CD14-positive monocyte (primary cell): ENCODE results near the gene NRSN1. TPM values are rescaled to one million over a fixed set of nuclear protein-coding genes. Genes with fewer than 3 reads are reported as not detected.

Source experiments
- DNase-seq, 3 donors: peaks; one replicate each; pipeline ENCODE4 v3.0.0-alpha.2; 2011 to 2022
- H2AFZ ChIP-seq: 2 replicates; pipeline ENCODE4 v1.6.0; 2012; ENCODE audit warnings: mild to moderate bottlenecking, low read depth, low read length, inconsistent platforms; ENCODE audit not compliant: insufficient read depth, poor library complexity, severe bottlenecking
- H3K27ac ChIP-seq, 2 donors: 1 replicate in 1 of 2; 2 replicates in 1 of 2; pipeline ENCODE4 v1.5.1; 2012 to 2013; ENCODE audit warnings: low read length in 2 of 2, control low read depth in 1 of 2, inconsistent platforms in 1 of 2, low read depth in 1 of 2, mild to moderate bottlenecking in 1 of 2
- H3K27me3 ChIP-seq, 2 donors: one replicate each; pipeline versions ENCODE4 v1.6.0 to v1.6.1; 2011 to 2013; ENCODE audit warnings: low read length in 2 of 2; ENCODE audit not compliant: control insufficient read depth in 2 of 2, insufficient read depth in 2 of 2
- H3K36me3 ChIP-seq, 2 donors: replicated peaks in 1 of 2; 1 replicate in 1 of 2; 2 replicates in 1 of 2; pipeline versions ENCODE4 v1.5.1 to v1.6.1; 2012 to 2013; ENCODE audit warnings: low read length in 2 of 2, control low read depth in 1 of 2, inconsistent platforms in 1 of 2, mild to moderate bottlenecking in 1 of 2; ENCODE audit not compliant: insufficient read depth in 2 of 2, control insufficient read depth in 1 of 2
- H3K4me1 ChIP-seq, 2 donors: 1 replicate in 1 of 2; 2 replicates in 1 of 2; pipeline versions ENCODE4 v1.5.1 to v1.6.1; 2012 to 2013; ENCODE audit warnings: low read length in 2 of 2, control low read depth in 1 of 2, inconsistent platforms in 1 of 2, mild to moderate bottlenecking in 1 of 2, moderate library complexity in 1 of 2; ENCODE audit not compliant: insufficient read depth in 2 of 2, control insufficient read depth in 1 of 2
- H3K4me2 ChIP-seq: replicated peaks from 2 replicates; pipeline ENCODE3; 2012; ENCODE audit warnings: low read length, moderate library complexity, mild to moderate bottlenecking; ENCODE audit not compliant: poor library complexity, severe bottlenecking; ENCODE audit errors: extremely low read depth
- H3K4me3 ChIP-seq, 3 experiments: fragments of 200-600 bp in 1 of 3; sonication (generic) in 1 of 3; replicated peaks in 1 of 3; 1 replicate in 2 of 3; 2 replicates in 1 of 3; pipeline ENCODE4 v1.5.1; 2011 to 2013; ENCODE audit warnings: low read length in 3 of 3, mild to moderate bottlenecking in 3 of 3, control low read depth in 2 of 3, low read depth in 2 of 3, inconsistent platforms in 1 of 3, moderate library complexity in 1 of 3
- H3K79me2 ChIP-seq: 2 replicates; pipeline ENCODE4 v1.6.0; 2012; ENCODE audit warnings: mild to moderate bottlenecking, control low read depth, inconsistent platforms, low read length, moderate library complexity; ENCODE audit not compliant: insufficient read depth
- H3K9ac ChIP-seq: 2 replicates; pipeline ENCODE4 v1.6.0; 2017; ENCODE audit warnings: low read length, mild to moderate bottlenecking; ENCODE audit not compliant: insufficient read depth, poor library complexity, severe bottlenecking
- H3K9me3 ChIP-seq, 2 donors: replicated peaks in 1 of 2; 1 replicate in 1 of 2; 2 replicates in 1 of 2; pipeline versions ENCODE4 v1.5.1 to v1.6.1; 2012 to 2013; ENCODE audit warnings: low read length in 2 of 2, control low read depth in 1 of 2; ENCODE audit not compliant: control insufficient read depth in 1 of 2, insufficient read depth in 1 of 2
- H4K20me1 ChIP-seq: 2 replicates; pipeline ENCODE4 v1.6.0; 2012; ENCODE audit warnings: mild to moderate bottlenecking, low read length, control low read depth, moderate library complexity; ENCODE audit not compliant: insufficient read depth
- H3K27ac Mint-ChIP-seq, 7 donors: one replicate each; pipeline ENCODE4 v1.8.0; 2020; ENCODE audit warnings: mild to moderate bottlenecking in 7 of 7, mixed read lengths in 7 of 7, moderate library complexity in 6 of 7, inconsistent platforms in 2 of 7
- H3K27me3 Mint-ChIP-seq, 3 donors: one replicate each; pipeline ENCODE4 v1.8.0; 2021 to 2022; ENCODE audit warnings: low read depth in 3 of 3, mild to moderate bottlenecking in 3 of 3, mixed read lengths in 3 of 3, moderate library complexity in 3 of 3, inconsistent platforms in 1 of 3
- H3K36me3 Mint-ChIP-seq, 2 donors: one replicate each; pipeline ENCODE4 v1.8.0; 2020; ENCODE audit warnings: mixed read lengths in 2 of 2, inconsistent platforms in 1 of 2, mild to moderate bottlenecking in 1 of 2
- H3K4me1 Mint-ChIP-seq: one replicate; pipeline ENCODE4 v1.8.0; 2020; ENCODE audit warnings: mild to moderate bottlenecking, mixed read lengths
- H3K4me3 Mint-ChIP-seq, 2 donors: one replicate each; pipeline ENCODE4 v1.8.0; 2020; ENCODE audit warnings: mild to moderate bottlenecking in 2 of 2, mixed read lengths in 2 of 2, moderate library complexity in 1 of 2
- H3K9me3 Mint-ChIP-seq, 7 donors: one replicate each; pipeline ENCODE4 v1.8.0; 2020 to 2022; ENCODE audit warnings: mixed read lengths in 7 of 7, mild to moderate bottlenecking in 6 of 7, moderate library complexity in 6 of 7, inconsistent platforms in 2 of 7
- WGBS: methylation state at CpG from one replicate; pipeline ENCODE4 v1.1.5; 2013; ENCODE audit warnings: missing lambda C conversion rate; ENCODE audit not compliant: insufficient coverage; 5-methylcytosine and 5-hydroxymethylcytosine counted together
- intact Hi-C, 2 donors: fragments of 100-400 bp; cut with micrococcal nuclease; formaldehyde crosslinking; loops; one replicate each; pipeline versions ENCODE4 v1.15.0 to v1.15.1; 2023
- polyA plus RNA-seq, 3 donors: library from polyadenylated mRNA; depleted of rRNA in 1 of 3; unstranded in 2 of 3; stranded (reverse) in 1 of 3; fragments of 300-500 nt in 2 of 3; fragments of >200 nt in 1 of 3; fragmentation: Illumina TruSeq in 2 of 3; gene quantifications; 1 replicate in 2 of 3; 2 replicates in 1 of 3; pipeline ENCODE4 v1.2.3, GENCODE V29; 2012 to 2021
- TF ChIP-seq, protein P1 (sequence below): fragments of 200-600 bp; IDR thresholded peaks from one replicate; pipeline ENCODE4 v1.8.0; 2022; ENCODE audit warnings: antibody characterized with exemption, mild to moderate bottlenecking

NRSN1 gene
- polyA plus RNA-seq, 3 donors: not detected

DNA sequence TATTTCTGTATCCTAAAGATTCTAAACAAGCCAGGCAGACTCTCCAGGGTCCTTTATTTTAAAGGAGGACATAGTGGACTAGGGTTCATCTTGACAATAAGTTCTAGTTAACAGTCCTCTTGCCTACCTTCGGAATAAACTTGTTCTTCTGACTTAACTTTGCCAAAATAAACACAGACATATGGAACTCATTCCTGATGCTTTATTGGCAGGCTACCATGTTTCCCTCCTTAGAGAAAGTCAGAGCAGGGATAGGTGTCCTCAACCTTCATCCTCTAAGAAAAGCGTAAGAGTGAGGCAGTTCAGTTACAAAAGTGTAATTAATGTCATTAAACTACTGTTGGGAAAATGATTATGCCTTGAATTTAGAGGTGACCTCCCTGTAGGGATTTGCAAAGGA lies 46.9 kb upstream of the NRSN1 start:
- Histone ChIP-seq H3K9me3 (peaks cover 0 to 11% of the 10 kb centered on the region in 2 donors), H3K36me3 (no peaks in the 10 kb centered on the region), H3K4me3 (no peak overlapping the region), H3K4me2 (no peak overlapping the region), H3K9ac (no peak overlapping the region), H3K27me3 (no peaks in the 10 kb centered on the region), H3K4me1 (no peaks in the 10 kb centered on the region), H3K27ac (no peak overlapping the region), H2AFZ (no peak overlapping the region), H3K79me2 (no peaks in the 10 kb centered on the region), H4K20me1 (no peaks in the 10 kb centered on the region)
- Mint-ChIP-seq H3K9me3 (peaks cover 5 to 27% (median 13%) of the 10 kb centered on the region in 7 donors), H3K4me3 (no peak overlapping the region), H3K27me3 (no peaks in the 10 kb centered on the region), H3K27ac (no peak overlapping the region), H3K4me1 (no peaks in the 10 kb centered on the region), H3K36me3 (no peaks in the 10 kb centered on the region)
- intact Hi-C loops: no loop called here
- no CpG with 5 or more reads among the region's 2 CpGs for WGBS
- TF ChIP-seq, protein P1, sequence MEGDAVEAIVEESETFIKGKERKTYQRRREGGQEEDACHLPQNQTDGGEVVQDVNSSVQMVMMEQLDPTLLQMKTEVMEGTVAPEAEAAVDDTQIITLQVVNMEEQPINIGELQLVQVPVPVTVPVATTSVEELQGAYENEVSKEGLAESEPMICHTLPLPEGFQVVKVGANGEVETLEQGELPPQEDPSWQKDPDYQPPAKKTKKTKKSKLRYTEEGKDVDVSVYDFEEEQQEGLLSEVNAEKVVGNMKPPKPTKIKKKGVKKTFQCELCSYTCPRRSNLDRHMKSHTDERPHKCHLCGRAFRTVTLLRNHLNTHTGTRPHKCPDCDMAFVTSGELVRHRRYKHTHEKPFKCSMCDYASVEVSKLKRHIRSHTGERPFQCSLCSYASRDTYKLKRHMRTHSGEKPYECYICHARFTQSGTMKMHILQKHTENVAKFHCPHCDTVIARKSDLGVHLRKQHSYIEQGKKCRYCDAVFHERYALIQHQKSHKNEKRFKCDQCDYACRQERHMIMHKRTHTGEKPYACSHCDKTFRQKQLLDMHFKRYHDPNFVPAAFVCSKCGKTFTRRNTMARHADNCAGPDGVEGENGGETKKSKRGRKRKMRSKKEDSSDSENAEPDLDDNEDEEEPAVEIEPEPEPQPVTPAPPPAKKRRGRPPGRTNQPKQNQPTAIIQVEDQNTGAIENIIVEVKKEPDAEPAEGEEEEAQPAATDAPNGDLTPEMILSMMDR: no peak
- DNase-seq: no peak

DNA sequence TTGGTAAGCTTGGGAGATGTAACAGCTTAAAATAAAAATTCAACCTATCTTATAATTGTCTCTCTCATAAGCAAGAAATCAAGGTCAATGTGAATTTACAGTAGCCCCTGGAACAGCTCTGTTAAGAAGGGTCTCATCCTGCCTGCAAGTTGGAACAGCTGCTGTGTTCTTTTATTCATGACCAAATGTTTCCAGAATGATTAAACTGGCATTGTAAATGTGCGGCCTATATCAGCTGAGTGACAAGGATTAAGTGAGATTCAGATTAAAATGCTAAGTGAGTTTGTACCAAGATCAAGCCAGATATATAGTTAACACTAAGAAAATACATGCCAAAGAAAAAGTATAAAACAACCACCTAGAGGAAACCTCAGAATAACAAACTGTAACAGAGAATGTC lies 45.3 kb upstream of the NRSN1 start:
- no peak overlapping the region for H3K4me3 Mint-ChIP-seq

More for the DNA sequence above, 45.3 kb upstream of the NRSN1 start:
- Histone ChIP-seq H3K79me2 (no peaks in the 10 kb centered on the region), H2AFZ (no peak overlapping the region), H3K4me1 (no peaks in the 10 kb centered on the region), H3K4me2 (no peak overlapping the region), H3K36me3 (no peaks in the 10 kb centered on the region), H3K9ac (no peak overlapping the region), H3K9me3 (peaks cover 0 to 11% of the 10 kb centered on the region in 2 donors), H3K27ac (no peak overlapping the region), H3K4me3 (no peak overlapping the region), H3K27me3 (no peaks in the 10 kb centered on the region), H4K20me1 (no peaks in the 10 kb centered on the region)
- TF ChIP-seq, protein P1: no peak
- intact Hi-C loops: no loop called here
- no peaks in the 10 kb centered on the region for H3K27me3 Mint-ChIP-seq
- no peaks in the 10 kb centered on the region for H3K4me1 Mint-ChIP-seq
- WGBS: no CpG with 5 or more reads among the region's 1 CpG
- H3K9me3 Mint-ChIP-seq: peaks cover 5 to 27% (median 13%) of the 10 kb centered on the region in 7 donors
- no peaks in the 10 kb centered on the region for H3K36me3 Mint-ChIP-seq
- no peak for DNase-seq
- H3K27ac Mint-ChIP-seq: no peak overlapping the region
